Fibroblast of lung (primary cell): Measurements from ENCODE around the gene NFE2L1. TPM values are rescaled to one million over a fixed set of nuclear protein-coding genes. Genes with fewer than 3 reads are reported as not detected.

ENCODE experiments used
- DNase-seq, 2 donors: peaks; one replicate each; pipeline versions ENCODE4 v3.0.0 to v3.0.0-alpha.2; 2010; ENCODE audit warnings: low read depth in 2 of 2
- H2AFZ ChIP-seq: 2 replicates; pipeline ENCODE4 v1.5.1; 2012; ENCODE audit warnings: low read length, control low read depth, inconsistent platforms
- H3K27ac ChIP-seq: 2 replicates; pipeline ENCODE4 v1.5.1; 2011; ENCODE audit warnings: low read length, control low read depth; ENCODE audit not compliant: insufficient read depth
- H3K27me3 ChIP-seq: 2 replicates; pipeline ENCODE4 v1.5.1; 2011; ENCODE audit warnings: mild to moderate bottlenecking, low read length; ENCODE audit not compliant: control insufficient read depth, insufficient read depth
- H3K36me3 ChIP-seq: 2 replicates; pipeline ENCODE4 v1.5.1; 2011; ENCODE audit warnings: low read length; ENCODE audit not compliant: control insufficient read depth, insufficient read depth
- H3K4me1 ChIP-seq: 2 replicates; pipeline ENCODE4 v1.5.1; 2011; ENCODE audit warnings: low read length; ENCODE audit not compliant: control insufficient read depth, insufficient read depth; ENCODE audit errors: extremely low read depth
- H3K4me2 ChIP-seq: 2 replicates; pipeline ENCODE4 v1.5.1; 2011; ENCODE audit warnings: low read length, control low read depth; ENCODE audit not compliant: insufficient read depth; ENCODE audit errors: extremely low read depth
- H3K4me3 ChIP-seq, 4 experiments: fragments of 200-600 bp in 1 of 4; sonication (generic) in 1 of 4; replicated peaks in 1 of 4; 2 replicates each; pipeline ENCODE4 v1.5.1; 2011 to 2016; ENCODE audit warnings: low read length in 4 of 4, low read depth in 3 of 4, mild to moderate bottlenecking in 3 of 4, control low read depth in 2 of 4, inconsistent platforms in 1 of 4, mixed read lengths in 1 of 4; ENCODE audit not compliant: insufficient read depth in 1 of 4; ENCODE audit errors: control extremely low read depth in 1 of 4
- H3K79me2 ChIP-seq: 2 replicates; pipeline ENCODE4 v1.5.1; 2012; ENCODE audit warnings: mild to moderate bottlenecking, low read length, inconsistent platforms; ENCODE audit not compliant: control insufficient read depth, insufficient read depth
- H3K9ac ChIP-seq: 2 replicates; pipeline ENCODE4 v1.5.1; 2011; ENCODE audit warnings: mild to moderate bottlenecking, low read length, control low read depth; ENCODE audit not compliant: insufficient read depth
- H3K9me3 ChIP-seq: 2 replicates; pipeline ENCODE4 v1.5.1; 2012; ENCODE audit warnings: low read depth, low read length; ENCODE audit not compliant: control insufficient read depth, insufficient read depth
- H4K20me1 ChIP-seq: 2 replicates; pipeline ENCODE4 v1.5.1; 2011; ENCODE audit warnings: low read length; ENCODE audit not compliant: control insufficient read depth, insufficient read depth; ENCODE audit errors: extremely low read depth
- EZH2 ChIP-seq: IDR thresholded peaks from 2 replicates; pipeline ENCODE4 v1.5.1; 2012; ENCODE audit warnings: low read length, control low read depth, mild to moderate bottlenecking; ENCODE audit errors: missing control alignments
- polyA plus RNA-seq, 2 donors: library from polyadenylated mRNA; depleted of rRNA in 1 of 2; stranded (reverse) in 1 of 2; unstranded in 1 of 2; fragments of >200 nt; gene quantifications; 2 replicates each; pipeline ENCODE4 v1.2.1, GENCODE V29; 2011 to 2012; ENCODE audit warnings: missing spikeins in 1 of 2
- total RNA-seq: library from RNA; depleted of rRNA; stranded (reverse); fragments of >200 nt; gene quantifications from 2 replicates; pipeline ENCODE4 v1.2.1, GENCODE V29; 2014
- TF ChIP-seq, protein P1 (sequence below), 2 donors: IDR thresholded peaks in 1 of 2; conservative IDR thresholded peaks in 1 of 2; 1 replicate in 1 of 2; 2 replicates in 1 of 2; pipeline ENCODE4 v1.5.1; 2011 to 2012; ENCODE audit warnings: low read length in 2 of 2, control low read depth in 1 of 2, inconsistent platforms in 1 of 2, low read depth in 1 of 2, mild to moderate bottlenecking in 1 of 2

The NFE2L1 gene
- total and polyA plus RNA-seq, 2 donors (not counting 1 experiment from before 2014, with no cell fraction given), result 162 to 200 TPM

DNA sequence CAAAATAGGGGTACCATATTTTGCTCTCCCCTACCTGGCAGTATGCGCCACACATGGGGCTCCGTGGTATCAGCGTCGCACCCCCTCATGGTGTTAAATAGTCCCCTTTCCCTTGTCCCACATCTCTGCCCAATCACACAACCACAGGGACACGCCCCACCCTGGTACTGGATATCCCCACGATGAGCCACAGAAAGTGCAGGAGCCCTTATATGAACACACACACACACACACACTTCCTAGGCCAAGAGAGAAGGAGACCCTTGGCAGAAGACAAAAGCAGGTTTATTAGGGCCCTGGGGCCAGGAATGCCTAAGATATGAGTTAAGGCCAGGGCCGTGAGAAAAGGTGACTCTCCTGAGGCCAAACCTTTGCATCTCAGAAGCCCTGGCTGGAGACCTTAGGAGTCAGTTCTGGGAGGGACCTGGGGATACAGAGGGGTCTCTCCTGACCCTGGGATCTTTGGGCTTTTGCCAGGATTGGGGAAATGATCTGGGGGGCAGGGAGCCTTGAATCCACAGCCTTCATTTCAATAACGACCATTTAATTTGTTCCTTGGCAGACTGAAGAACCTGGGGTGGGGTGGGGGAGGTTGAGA, 22.2 kb upstream of the NFE2L1 start:
- H3K27ac ChIP-seq, result peak overlapping the region; percentile 47
- H4K20me1 ChIP-seq, result no peaks in the 10 kb centered on the region
- no peaks in the 10 kb centered on the region for H3K9me3 ChIP-seq
- H3K4me1 ChIP-seq, result peaks cover 25% of the 10 kb centered on the region
- TF ChIP-seq, protein P1, sequence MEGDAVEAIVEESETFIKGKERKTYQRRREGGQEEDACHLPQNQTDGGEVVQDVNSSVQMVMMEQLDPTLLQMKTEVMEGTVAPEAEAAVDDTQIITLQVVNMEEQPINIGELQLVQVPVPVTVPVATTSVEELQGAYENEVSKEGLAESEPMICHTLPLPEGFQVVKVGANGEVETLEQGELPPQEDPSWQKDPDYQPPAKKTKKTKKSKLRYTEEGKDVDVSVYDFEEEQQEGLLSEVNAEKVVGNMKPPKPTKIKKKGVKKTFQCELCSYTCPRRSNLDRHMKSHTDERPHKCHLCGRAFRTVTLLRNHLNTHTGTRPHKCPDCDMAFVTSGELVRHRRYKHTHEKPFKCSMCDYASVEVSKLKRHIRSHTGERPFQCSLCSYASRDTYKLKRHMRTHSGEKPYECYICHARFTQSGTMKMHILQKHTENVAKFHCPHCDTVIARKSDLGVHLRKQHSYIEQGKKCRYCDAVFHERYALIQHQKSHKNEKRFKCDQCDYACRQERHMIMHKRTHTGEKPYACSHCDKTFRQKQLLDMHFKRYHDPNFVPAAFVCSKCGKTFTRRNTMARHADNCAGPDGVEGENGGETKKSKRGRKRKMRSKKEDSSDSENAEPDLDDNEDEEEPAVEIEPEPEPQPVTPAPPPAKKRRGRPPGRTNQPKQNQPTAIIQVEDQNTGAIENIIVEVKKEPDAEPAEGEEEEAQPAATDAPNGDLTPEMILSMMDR (conservative IDR thresholded peaks at IDR 0.05 in 1 of 2, IDR thresholded peaks at IDR 0.05 in 1 of 2; ENCODE audit: low read depth in 1 of 2, low read length in 2 of 2), result no peak
- no peak for TF ChIP-seq EZH2
- no peak overlapping the region for H3K9ac ChIP-seq
- no peaks in the 10 kb centered on the region for H3K79me2 ChIP-seq
- peak overlapping the region; percentile 3 to 72 (median 60) for H3K4me3 ChIP-seq
- H3K36me3 ChIP-seq, result no peaks in the 10 kb centered on the region
- DNase-seq, result no peak
- peak overlapping the region; percentile 100 for H3K4me2 ChIP-seq
- H2AFZ ChIP-seq, result no peak overlapping the region
- H3K27me3 ChIP-seq, result no peaks in the 10 kb centered on the region

DNA sequence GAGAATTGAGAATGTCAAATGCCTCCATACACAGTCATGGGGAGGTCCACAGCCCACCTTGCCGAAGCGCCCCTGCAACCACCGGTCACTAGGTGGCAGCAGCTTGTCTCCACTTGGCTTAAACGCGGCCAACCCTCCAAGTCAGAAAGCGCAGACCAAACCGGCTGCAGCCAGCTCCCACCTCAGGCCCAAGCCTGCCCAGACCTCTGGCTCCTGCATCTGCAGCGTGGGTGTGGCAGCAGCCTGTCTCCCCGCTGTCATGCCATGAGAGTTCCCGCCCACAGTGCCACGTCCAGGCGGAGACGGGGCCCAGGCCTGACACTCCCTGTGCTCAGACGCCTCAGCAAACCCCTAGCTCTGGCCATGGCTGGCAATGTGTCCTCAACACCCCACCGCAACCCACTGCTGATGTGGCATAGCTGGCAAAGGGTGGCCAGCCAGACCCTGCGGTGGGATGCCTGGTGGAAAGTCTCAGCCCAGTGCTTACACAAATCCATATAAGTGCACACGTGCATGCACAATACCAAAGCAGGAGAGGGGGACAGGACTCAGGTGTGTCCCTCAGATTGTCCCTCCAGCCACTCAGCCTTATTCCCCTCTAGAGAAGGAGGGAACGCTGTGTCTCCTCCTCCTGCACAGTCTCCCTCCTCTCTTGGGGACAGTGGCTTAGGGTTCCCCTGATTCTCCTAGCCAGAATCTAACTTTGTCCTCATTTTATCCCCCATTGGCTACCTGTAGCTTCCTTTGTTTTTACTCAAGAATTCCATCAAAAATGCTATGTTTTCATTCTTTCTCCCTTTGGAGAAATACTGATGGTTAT, 21.4 kb upstream of the NFE2L1 start:
- Histone ChIP-seq H3K4me2 (peak overlapping the region; percentile 23), H3K4me3 (no peak overlapping the region), H3K4me1 (peaks cover 25% of the 10 kb centered on the region), H3K36me3 (no peaks in the 10 kb centered on the region), H2AFZ (peak overlapping the region; percentile 47), H3K27me3 (no peaks in the 10 kb centered on the region), H3K79me2 (no peaks in the 10 kb centered on the region), H4K20me1 (no peaks in the 10 kb centered on the region), H3K9ac (peak overlapping the region; percentile 42), H3K9me3 (no peaks in the 10 kb centered on the region), H3K27ac (peak overlapping the region; percentile 76)
- TF ChIP-seq, protein P1 (conservative IDR thresholded peaks at IDR 0.05 in 1 of 2, IDR thresholded peaks at IDR 0.05 in 1 of 2; ENCODE audit: low read depth in 1 of 2, low read length in 2 of 2), result peak; percentile 83 to 85
- TF ChIP-seq EZH2, result no peak
- DNase-seq, result peak; percentile 88 to 90

DNA sequence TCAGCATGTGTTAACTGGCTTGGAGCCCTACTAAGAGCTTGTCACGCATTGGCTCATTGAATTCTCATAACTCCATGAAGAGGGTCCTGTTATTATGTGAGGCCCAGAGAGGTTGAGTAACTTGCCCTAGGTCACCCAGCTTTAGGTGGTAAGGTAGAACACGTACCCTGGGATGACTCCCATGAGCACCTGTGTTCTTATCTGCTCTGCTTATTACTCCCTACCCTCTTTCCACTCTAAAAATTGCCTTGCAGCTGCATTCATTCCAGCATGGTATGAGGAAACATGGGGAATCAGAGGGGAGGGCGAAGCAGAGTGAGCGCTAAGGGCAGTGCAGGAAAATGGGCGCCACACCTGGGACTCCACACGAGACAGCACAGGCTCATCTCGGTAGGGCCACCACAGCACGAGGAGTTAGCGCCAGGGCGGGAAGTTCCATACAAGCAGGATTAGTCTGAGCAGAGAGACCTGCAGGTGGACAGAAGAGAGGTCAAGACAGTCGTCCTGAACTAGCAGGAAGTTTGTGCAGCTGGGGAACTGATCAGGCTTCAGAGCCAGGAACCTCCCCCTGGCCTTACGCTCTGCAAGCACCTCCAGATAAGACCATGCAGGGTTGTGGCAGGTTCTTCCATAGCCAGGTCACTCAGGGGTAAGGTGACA, 20.7 kb upstream of the NFE2L1 start:
- TF ChIP-seq EZH2, result no peak
- TF ChIP-seq, protein P1 (conservative IDR thresholded peaks at IDR 0.05 in 1 of 2, IDR thresholded peaks at IDR 0.05 in 1 of 2; ENCODE audit: low read depth in 1 of 2, low read length in 2 of 2), result no peak
- Histone ChIP-seq H2AFZ (no peak overlapping the region), H3K4me3 (no peak overlapping the region), H3K9me3 (no peaks in the 10 kb centered on the region), H3K4me1 (peaks cover 25% of the 10 kb centered on the region), H3K9ac (no peak overlapping the region), H3K36me3 (peaks cover 1% of the 10 kb centered on the region), H4K20me1 (no peaks in the 10 kb centered on the region), H3K79me2 (no peaks in the 10 kb centered on the region), H3K4me2 (no peak overlapping the region), H3K27ac (no peak overlapping the region), H3K27me3 (no peaks in the 10 kb centered on the region)
- no peak for DNase-seq
